HG03571 (cell line): ENCODE results near the gene KRTAP4-16.
"Not testable (repeated sequence)": the region's sequence is repeated elsewhere in the genome, so short reads cannot be mapped to it uniquely, and the experiment has no call there.

Experiments used
- ATAC-seq: cut with Tn5 transposase; IDR thresholded peaks from one replicate; pipeline ENCODE4 v1.9.1; 2021; ENCODE audit not compliant: unreplicated experiment

The KRTAP4-16 gene

GRCh38 chr17:41076788-41077187, 25.2 kb downstream of the KRTAP4-16 start:
- no peak for ATAC-seq

- ATAC-seq, result no peak
Measured at GRCh38 chr17:41073676-41074075, 28.3 kb downstream of the KRTAP4-16 start.

- ATAC-seq, result no peak
Measured at GRCh38 chr17:41071606-41072360, 30.2 kb downstream of the KRTAP4-16 start.

- no peak for ATAC-seq
Measured at GRCh38 chr17:41069031-41069430, 33.0 kb downstream of the KRTAP4-16 start.

- ATAC-seq, result no peak
Measured at GRCh38 chr17:41067281-41067680, 34.7 kb downstream of the KRTAP4-16 start.

GRCh38 chr17:41065829-41066624, 36.0 kb downstream of the KRTAP4-16 start, which contains the start of gene KRTAP2-4:
Gene KRTAP2-4 (minus strand): TSS chr17:41065879. CDS start chr17:41065845, 34 bp downstream.
- ATAC-seq, result no peak

GRCh38 chr17:41065016-41065689, 36.9 kb downstream of the KRTAP4-16 start:
- ATAC-seq, result not testable (repeated sequence)

- ATAC-seq, result no peak
Measured at GRCh38 chr17:41064301-41064700, 37.7 kb downstream of the KRTAP4-16 start.

GRCh38 chr17:41063449-41063848, 38.6 kb downstream of the KRTAP4-16 start:
- no peak for ATAC-seq

- ATAC-seq, result no peak
Measured at GRCh38 chr17:41061964-41062363, 40.0 kb downstream of the KRTAP4-16 start.

GRCh38 chr17:41060052-41060604, 41.9 kb downstream of the KRTAP4-16 start, which contains the start of gene KRTAP2-3:
Gene KRTAP2-3 (minus strand): TSS chr17:41060114. CDS start chr17:41060050, 64 bp downstream.
- ATAC-seq, result no peak

- ATAC-seq, result not testable (repeated sequence)
Measured at GRCh38 chr17:41059276-41060051, 42.5 kb downstream of the KRTAP4-16 start.

GRCh38 chr17:41058741-41059140, 43.3 kb downstream of the KRTAP4-16 start:
- no peak for ATAC-seq

GRCh38 chr17:41057547-41057946, 44.5 kb downstream of the KRTAP4-16 start:
- no peak for ATAC-seq

- not testable (repeated sequence) for ATAC-seq
Measured at GRCh38 chr17:41055130-41055529, 46.9 kb downstream of the KRTAP4-16 start, which contains the start of gene KRTAP2-2. Gene KRTAP2-2 (minus strand): TSS chr17:41055230. CDS start chr17:41055211, 19 bp downstream.

- ATAC-seq, result not testable (repeated sequence)
Measured at GRCh38 chr17:41054556-41054955, 47.5 kb downstream of the KRTAP4-16 start.

GRCh38 chr17:41054025-41054424, 48.0 kb downstream of the KRTAP4-16 start:
- ATAC-seq, result no peak

- no peak for ATAC-seq
Measured at GRCh38 chr17:41052566-41052965, 49.4 kb downstream of the KRTAP4-16 start.
